GM12878 (cell line): ENCODE measurements around the gene GRK5. TPM values are rescaled to one million over a fixed set of nuclear protein-coding genes. Genes with fewer than 3 reads are reported as not detected.

ENCODE experiments used
- ATAC-seq: fragments of 200-7000 bp; cut with Tn5 transposase; 3 replicates; pipeline ENCODE4 v1.9.1; 2020; ENCODE audit warnings: mild to moderate bottlenecking, moderate library complexity
- BruUV-seq: library from RNA; stranded (reverse); fragments of 400-500 nt; replicated peaks from 2 replicates; lab custom pipeline; 2021; lab: Mats Ljungman, UMichigan
- CTCF ChIA-PET: fragments of 300-600 bp; sonication (Branson Sonifier 250); formaldehyde crosslinking; extraction: SDS; loops from one replicate; lab custom pipeline; 2021; ENCODE audit warnings: inconsistent platforms; lab: Yijun Ruan, JAX
- POLR2A ChIA-PET: fragments of 350-600 bp; formaldehyde crosslinking; extraction: SDS; loops from one replicate; lab custom pipeline; 2021; ENCODE audit warnings: inconsistent platforms; lab: Charles Lee
- RAD21 ChIA-PET: fragments of 300-600 bp; sonication (Branson Sonifier 250); formaldehyde crosslinking; loops from one replicate; lab custom pipeline; 2023; ENCODE audit warnings: antibody characterized with exemption; ENCODE audit not compliant: unreplicated experiment; lab: Charles Lee
- SMC1A ChIA-PET: fragments of 300-600 bp; sonication (Branson Sonifier 250); formaldehyde crosslinking; loops from one replicate; lab custom pipeline; 2023; ENCODE audit not compliant: unreplicated experiment, uncharacterized antibody; lab: Charles Lee
- DNase-seq: peaks from one replicate; pipeline ENCODE4 v3.0.0-alpha.2; 2011; ENCODE audit warnings: low read depth, low spot score
- FAIRE-seq: peaks from 3 replicates; lab custom pipeline; 2011; peaks lifted over from hg19 to GRCh38; lab: Jason Lieb, UNC
- H2AFZ ChIP-seq: 2 replicates; pipeline ENCODE4 v1.6.0; 2011; ENCODE audit warnings: low read depth, low read length, control low read depth; ENCODE audit not compliant: control insufficient read depth
- H3K27ac ChIP-seq: 2 replicates; pipeline ENCODE4 v1.5.1; 2011; ENCODE audit warnings: control low read depth; ENCODE audit not compliant: control insufficient read depth, insufficient read depth
- H3K27me3 ChIP-seq, 2 experiments: replicated peaks in 1 of 2; 2 replicates each; pipeline versions ENCODE4 v1.6.0 to v1.6.1; 2011; ENCODE audit warnings: low read length in 1 of 2; ENCODE audit not compliant: control insufficient read depth in 2 of 2, insufficient read depth in 2 of 2
- H3K36me3 ChIP-seq, 2 experiments: 2 replicates each; pipeline ENCODE4 v1.5.1; 2011; ENCODE audit warnings: low read length in 1 of 2; ENCODE audit not compliant: control insufficient read depth in 2 of 2, insufficient read depth in 2 of 2
- H3K4me1 ChIP-seq: 2 replicates; pipeline ENCODE4 v1.6.1; 2011; ENCODE audit warnings: mild to moderate bottlenecking, low read length, moderate library complexity, mixed read lengths; ENCODE audit not compliant: control insufficient read depth, insufficient read depth
- H3K4me2 ChIP-seq: 2 replicates; pipeline ENCODE4 v1.6.0; 2011; ENCODE audit warnings: control low read depth; ENCODE audit not compliant: control insufficient read depth, insufficient read depth
- H3K4me3 ChIP-seq: fragments of 200-600 bp; sonication (generic); 2 replicates; pipeline ENCODE4 v1.5.1; 2016
- H3K79me2 ChIP-seq: 2 replicates; pipeline ENCODE4 v1.6.0; 2011; ENCODE audit warnings: low read length; ENCODE audit not compliant: control insufficient read depth, insufficient read depth
- H3K9ac ChIP-seq: 2 replicates; pipeline ENCODE4 v1.8.0; 2011; ENCODE audit warnings: low read length, control low read depth, mixed read lengths; ENCODE audit not compliant: control insufficient read depth, insufficient read depth
- H3K9me3 ChIP-seq: replicated peaks from 3 replicates; pipeline ENCODE4 v1.5.1; 2011; ENCODE audit warnings: mild to moderate bottlenecking, low read length; ENCODE audit not compliant: control insufficient read depth, insufficient read depth
- H4K20me1 ChIP-seq: 2 replicates; pipeline ENCODE4 v1.6.0; 2011; ENCODE audit not compliant: control insufficient read depth, insufficient read depth
- CHD2 ChIP-seq: IDR thresholded peaks from 2 replicates; pipeline ENCODE4 v1.6.1; 2011; ENCODE audit warnings: low read depth, low read length, improper control_type of control experiment, borderline replicate concordance
- CHD4 ChIP-seq: fragments of 200-600 bp; sonication (generic); IDR thresholded peaks from 2 replicates; pipeline ENCODE4 v1.6.1; 2016; ENCODE audit warnings: mild to moderate bottlenecking
- JUND ChIP-seq: IDR thresholded peaks from 2 replicates; pipeline ENCODE4 v1.6.1; 2012; ENCODE audit warnings: low read depth, mild to moderate bottlenecking, low read length, improper control_type of control experiment, moderate library complexity
- MTA3 ChIP-seq: IDR thresholded peaks from 2 replicates; pipeline ENCODE4 v1.6.1; 2012; ENCODE audit warnings: low read length, inconsistent platforms, borderline replicate concordance
- PML ChIP-seq: IDR thresholded peaks from 2 replicates; pipeline ENCODE4 v1.6.1; 2012; ENCODE audit warnings: low read length, inconsistent platforms
- POLR2AphosphoS2 ChIP-seq: IDR thresholded peaks from 2 replicates; pipeline ENCODE4 v1.6.1; 2011; ENCODE audit warnings: low read depth, mild to moderate bottlenecking, low read length, improper control_type of control experiment, moderate library complexity
- SMARCA5 ChIP-seq: fragments of 450-650 bp; IDR thresholded peaks from 2 replicates; pipeline ENCODE4 v1.6.1; 2017; ENCODE audit warnings: mild to moderate bottlenecking
- SP1 ChIP-seq: IDR thresholded peaks from one replicate; pipeline ENCODE4 v1.6.1; 2011; ENCODE audit warnings: low read depth, low read length
- SPI1 ChIP-seq: IDR thresholded peaks from 2 replicates; pipeline ENCODE4 v1.6.1; 2011; ENCODE audit warnings: low read depth, mild to moderate bottlenecking, low read length, moderate library complexity, borderline replicate concordance; ENCODE audit not compliant: insufficient read depth
- SUPT20H ChIP-seq: IDR thresholded peaks from 2 replicates; pipeline ENCODE4 v1.6.1; 2011; ENCODE audit warnings: low read depth, mild to moderate bottlenecking, low read length, moderate library complexity, borderline replicate concordance; ENCODE audit not compliant: control insufficient read depth
- ZNF217 ChIP-seq: fragments of 450-650 bp; IDR thresholded peaks from 2 replicates; pipeline ENCODE4 v1.6.1; 2017; ENCODE audit warnings: antibody characterized with exemption, mild to moderate bottlenecking
- WGBS: methylation state at CpG from one replicate; pipeline ENCODE4 v1.1.6; 2016; ENCODE audit warnings: low lambda C conversion rate; ENCODE audit not compliant: insufficient replicate concordance, insufficient coverage; ENCODE audit errors: missing lambda C conversion rate; 5-methylcytosine and 5-hydroxymethylcytosine counted together
- in situ Hi-C: fragments of 300-500 bp; cut with MboI; formaldehyde crosslinking; loops from 9 replicates; pipeline ENCODE4 v1.14.3; 2018; ENCODE audit warnings: mixed read lengths
- intact Hi-C: fragments of 100-400 bp; cut with micrococcal nuclease; formaldehyde crosslinking; loops from one replicate; pipeline ENCODE4 v1.14.2; 2022; ENCODE audit not compliant: unreplicated experiment
- polyA plus RNA-seq, 11 experiments: library from polyadenylated mRNA; depleted of rRNA in 4 of 11; unstranded in 6 of 11; stranded (reverse) in 5 of 11; fragments of >200 nt; fragmentation: Nextera tagmentation in 4 of 11; fragmentation: Illumina TruSeq in 1 of 11; extraction: Ambion mirVana in 4 of 11; extraction: Trizol in 1 of 11; gene quantifications; 1 replicate in 1 of 11; 2 replicates in 10 of 11; pipeline versions ENCODE4 v1.2.1 to v1.2.3, GENCODE V29; 2011 to 2016; ENCODE audit warnings: inconsistent platforms in 2 of 11, missing spikeins in 2 of 11, low read depth in 1 of 11
- total RNA-seq, 4 experiments: library from RNA; depleted of rRNA in 3 of 4; stranded (reverse); fragments of >200 nt in 3 of 4; fragmentation: Illumina TruSeq in 1 of 4; extraction: Trizol in 1 of 4; gene quantifications; 2 replicates each; pipeline versions ENCODE4 v1.2.1 to v1.2.3, GENCODE V29; 2013 to 2021
- TF ChIP-seq, protein P1 (sequence below): fragments of 450-650 bp; formaldehyde crosslinking; IDR thresholded peaks from 2 replicates; pipeline ENCODE4 v1.4.0; 2020; ENCODE audit warnings: mild to moderate bottlenecking, moderate library complexity

GRK5 gene
- total and polyA plus RNA-seq, 10 of the 15 experiments (the other 5 are each of a cell fraction or from before 2014, with no cell fraction given) = 0.11 to 22.1 (median 10.0) TPM

DNA sequence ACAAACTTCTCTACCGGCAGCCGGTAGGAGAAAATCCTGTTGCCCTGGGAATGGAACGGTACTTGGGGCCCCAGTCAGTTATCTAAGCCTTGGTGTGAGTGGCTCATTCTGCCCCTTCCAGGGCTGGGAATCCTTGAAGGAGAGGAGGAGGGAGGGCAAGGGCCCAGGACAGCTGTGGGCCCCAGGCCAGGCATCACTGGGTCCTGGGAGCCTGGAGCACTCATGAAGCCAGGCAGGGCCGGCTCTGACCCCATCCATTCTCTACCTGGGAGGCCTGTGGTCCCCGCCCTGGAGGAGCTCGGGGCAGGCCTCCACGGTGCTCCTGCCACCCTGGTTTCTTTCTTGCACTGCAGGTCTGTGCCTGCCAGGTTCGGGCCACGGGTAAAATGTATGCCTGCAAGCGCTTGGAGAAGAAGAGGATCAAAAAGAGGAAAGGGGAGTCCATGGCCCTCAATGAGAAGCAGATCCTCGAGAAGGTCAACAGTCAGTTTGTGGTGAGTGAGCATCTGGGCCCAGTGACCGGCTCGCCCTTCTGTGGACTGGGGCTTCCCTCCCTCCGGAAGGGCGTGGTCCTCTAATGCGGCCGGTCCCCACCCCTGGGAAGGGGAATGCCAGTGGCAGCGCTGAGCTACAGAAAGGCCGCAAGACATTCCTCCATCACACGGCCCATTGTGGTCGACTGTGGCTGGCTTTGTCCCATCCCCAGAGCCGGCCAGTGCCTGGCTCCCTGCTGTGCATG is 223.8 kb downstream of the GRK5 start:
- H3K79me2 ChIP-seq = no peaks in the 10 kb centered on the region
- no peaks in the 10 kb centered on the region for H4K20me1 ChIP-seq
- TF ChIP-seq SUPT20H (no peak), MTA3 (no peak)
- TF ChIP-seq, all 136 proteins: peak for 0
- H3K27me3 ChIP-seq = no peaks in the 10 kb centered on the region
- ATAC-seq = no peak
- no peak for FAIRE-seq
- no peak overlapping the region for H3K9ac ChIP-seq
- H3K27ac ChIP-seq = no peak overlapping the region
- ChIA-PET CTCF (no interaction called here), SMC1A (interaction anchor here (1.4 kb wide), 1 partner anchor 9 kb away, joined by 3 read pairs; no protein-coding TSS in a partner anchor), RAD21 (interaction anchor here (1.2 kb wide), 1 partner anchor 224 kb away, joined by 3 read pairs; the partner anchor contains the start of gene GRK5), POLR2A (no interaction called here)
- peaks cover 11% of the 10 kb centered on the region; the same call in 1 of the 3 replicates for H3K9me3 ChIP-seq
- H3K36me3 ChIP-seq = peaks cover 10 to 18% of the 10 kb centered on the region in 2 experiments; a peak in 3 of 4 replicates
- WGBS = 95% methylated on average over 22 of the region's 22 CpGs
- no peak for DNase-seq
- H3K4me3 ChIP-seq = no peak overlapping the region
- H3K4me1 ChIP-seq = no peaks in the 10 kb centered on the region
- intact Hi-C loops = no loop called here
- in situ Hi-C loops = no loop called here
- H2AFZ ChIP-seq = no peak overlapping the region
- BruUV-seq = no TSS peak
- H3K4me2 ChIP-seq = no peak overlapping the region

DNA sequence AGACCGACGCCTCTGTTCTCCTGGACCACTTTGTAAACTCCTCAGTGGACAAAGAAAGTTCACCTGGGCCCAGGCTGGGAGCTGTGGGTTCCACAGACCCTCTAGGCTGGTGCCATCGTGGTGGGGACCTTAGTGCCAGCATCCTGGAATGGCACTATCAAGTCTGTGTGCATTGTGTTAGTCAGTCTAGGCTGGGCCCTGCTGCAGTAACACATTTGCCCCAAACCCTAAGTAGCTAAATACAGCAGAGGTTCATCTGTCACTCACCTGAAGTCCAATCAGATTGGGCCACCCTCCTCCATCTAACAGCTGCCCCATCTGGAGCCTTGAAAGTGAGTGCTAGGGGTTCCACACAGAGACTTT is 224.4 kb downstream of the GRK5 start:
- FAIRE-seq (no peak), ATAC-seq (no peak), DNase-seq (no peak)
- in situ Hi-C loops (no loop called here), intact Hi-C loops (no loop called here)
- Histone ChIP-seq H3K79me2 (no peaks in the 10 kb centered on the region), H3K4me2 (no peak overlapping the region), H3K36me3 (peaks cover 10 to 22% of the 10 kb centered on the region in 2 experiments; a peak in 3 of 4 replicates), H3K4me1 (no peaks in the 10 kb centered on the region), H3K27me3 (no peaks in the 10 kb centered on the region), H3K9me3 (peaks cover 11% of the 10 kb centered on the region; the same call in 1 of the 3 replicates), H2AFZ (no peak overlapping the region), H3K27ac (no peak overlapping the region), H3K9ac (no peak overlapping the region), H4K20me1 (no peaks in the 10 kb centered on the region), H3K4me3 (no peak overlapping the region)
- CTCF ChIA-PET = no interaction called here
- 100% methylated on average over 3 of the region's 3 CpGs for WGBS
- RAD21 ChIA-PET = interaction anchor here (1.2 kb wide), 1 partner anchor 225 kb away, joined by 3 read pairs; the partner anchor contains the start of gene GRK5
- no TSS peak for BruUV-seq
- POLR2A ChIA-PET = no interaction called here
- SMC1A ChIA-PET = interaction anchor here (1.4 kb wide), 1 partner anchor 10 kb away, joined by 3 read pairs; no protein-coding TSS in a partner anchor
- TF ChIP-seq SPI1 (no peak), ZNF217 (no peak), JUND (no peak), SMARCA5 (no peak), POLR2AphosphoS2 (no peak), CHD2 (no peak), PML (no peak), CHD4 (no peak), SP1 (no peak)
- TF ChIP-seq, protein P1, sequence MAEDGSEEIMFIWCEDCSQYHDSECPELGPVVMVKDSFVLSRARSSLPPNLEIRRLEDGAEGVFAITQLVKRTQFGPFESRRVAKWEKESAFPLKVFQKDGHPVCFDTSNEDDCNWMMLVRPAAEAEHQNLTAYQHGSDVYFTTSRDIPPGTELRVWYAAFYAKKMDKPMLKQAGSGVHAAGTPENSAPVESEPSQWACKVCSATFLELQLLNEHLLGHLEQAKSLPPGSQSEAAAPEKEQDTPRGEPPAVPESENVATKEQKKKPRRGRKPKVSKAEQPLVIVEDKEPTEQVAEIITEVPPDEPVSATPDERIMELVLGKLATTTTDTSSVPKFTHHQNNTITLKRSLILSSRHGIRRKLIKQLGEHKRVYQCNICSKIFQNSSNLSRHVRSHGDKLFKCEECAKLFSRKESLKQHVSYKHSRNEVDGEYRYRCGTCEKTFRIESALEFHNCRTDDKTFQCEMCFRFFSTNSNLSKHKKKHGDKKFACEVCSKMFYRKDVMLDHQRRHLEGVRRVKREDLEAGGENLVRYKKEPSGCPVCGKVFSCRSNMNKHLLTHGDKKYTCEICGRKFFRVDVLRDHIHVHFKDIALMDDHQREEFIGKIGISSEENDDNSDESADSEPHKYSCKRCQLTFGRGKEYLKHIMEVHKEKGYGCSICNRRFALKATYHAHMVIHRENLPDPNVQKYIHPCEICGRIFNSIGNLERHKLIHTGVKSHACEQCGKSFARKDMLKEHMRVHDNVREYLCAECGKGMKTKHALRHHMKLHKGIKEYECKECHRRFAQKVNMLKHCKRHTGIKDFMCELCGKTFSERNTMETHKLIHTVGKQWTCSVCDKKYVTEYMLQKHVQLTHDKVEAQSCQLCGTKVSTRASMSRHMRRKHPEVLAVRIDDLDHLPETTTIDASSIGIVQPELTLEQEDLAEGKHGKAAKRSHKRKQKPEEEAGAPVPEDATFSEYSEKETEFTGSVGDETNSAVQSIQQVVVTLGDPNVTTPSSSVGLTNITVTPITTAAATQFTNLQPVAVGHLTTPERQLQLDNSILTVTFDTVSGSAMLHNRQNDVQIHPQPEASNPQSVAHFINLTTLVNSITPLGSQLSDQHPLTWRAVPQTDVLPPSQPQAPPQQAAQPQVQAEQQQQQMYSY = no peak
